Fibroblast of gingiva (primary cell): ENCODE measurements around the gene PPM1E.
A peak's percentile ranks its signal among the peaks of the same experiment; 100 is the strongest.
"Not testable (repeated sequence)": the region's sequence is repeated elsewhere in the genome, so short reads cannot be mapped to it uniquely, and the experiment has no call there.

Experiments
- DNase-seq: peaks from one replicate; pipeline ENCODE4 v3.0.0-alpha.2; 2011; ENCODE audit warnings: low read depth

PPM1E gene

GRCh38 chr17:58947824-58948223, 192.2 kb downstream of the PPM1E start:
- no peak for DNase-seq

- not testable (repeated sequence) for DNase-seq
Observed at GRCh38 chr17:58954358-58954757, 198.7 kb downstream of the PPM1E start.

GRCh38 chr17:58956997-58957724, 201.5 kb downstream of the PPM1E start:
- peak; percentile 40 for DNase-seq

GRCh38 chr17:58957725-58958073, 202.0 kb downstream of the PPM1E start:
- not testable (repeated sequence) for DNase-seq

- peak; percentile 57 for DNase-seq
Observed at GRCh38 chr17:58960068-58960467, 204.4 kb downstream of the PPM1E start.

- DNase-seq = peak; percentile 4
Observed at GRCh38 chr17:58965221-58965620, 209.6 kb downstream of the PPM1E start.

- DNase-seq = no peak
Observed at GRCh38 chr17:58966208-58966607, 210.6 kb downstream of the PPM1E start.

- no peak for DNase-seq
Observed at GRCh38 chr17:58968426-58969061, 212.9 kb downstream of the PPM1E start.

GRCh38 chr17:58969156-58969555, 213.5 kb downstream of the PPM1E start:
- no peak for DNase-seq

GRCh38 chr17:58969612-58970011, 214.0 kb downstream of the PPM1E start:
- no peak for DNase-seq

GRCh38 chr17:58970609-58971450, 215.2 kb downstream of the PPM1E start:
- no peak for DNase-seq

- DNase-seq = no peak
Observed at GRCh38 chr17:58974354-58974753, 218.7 kb downstream of the PPM1E start.

GRCh38 chr17:58976541-58976940, 220.9 kb downstream of the PPM1E start:
- DNase-seq = no peak

GRCh38 chr17:58980706-58981481, 225.2 kb downstream of the PPM1E start:
- no peak for DNase-seq

- no peak for DNase-seq
Observed at GRCh38 chr17:58982626-58983025, 227.0 kb downstream of the PPM1E start.

- no peak for DNase-seq
Observed at GRCh38 chr17:58985367-58985766, 229.7 kb downstream of the PPM1E start.

GRCh38 chr17:58985971-58986370, 230.3 kb downstream of the PPM1E start:
- DNase-seq = no peak

- DNase-seq = no peak
Observed at GRCh38 chr17:58989629-58990028, 234.0 kb downstream of the PPM1E start.

GRCh38 chr17:58991718-58992331, 236.2 kb downstream of the PPM1E start:
- peak; percentile 25 for DNase-seq

- DNase-seq = no peak
Observed at GRCh38 chr17:58993311-58993710, 237.7 kb downstream of the PPM1E start.

- DNase-seq = peak; percentile 33
Observed at GRCh38 chr17:58995247-58995940, 239.7 kb downstream of the PPM1E start.
